ENCODE results near the gene UNK. TPM values are rescaled to one million over a fixed set of nuclear protein-coding genes. Genes with fewer than 3 reads are reported as not detected.

Gene UNK
- total and polyA plus RNA-seq, 4 donors, result 4.0 to 16.4 (median 8.9) TPM

- H3K4me3 ChIP-seq (ENCODE audit: low read depth in 1 of 3, low read length in 3 of 3), result no peak overlapping the region
- H3K4me1 ChIP-seq (ENCODE audit: control insufficient read depth in 4 of 4, insufficient read depth in 4 of 4, low read length in 3 of 4), result peaks cover 0 to 9% (median 3%) of the 10 kb centered on the region in 4 donors
- H3K9me3 ChIP-seq (ENCODE audit: control insufficient read depth in 4 of 4, low read length in 3 of 4), result no peaks in the 10 kb centered on the region
- DNase-seq (ENCODE audit: low spot score), result no peak
- H3K36me3 ChIP-seq (ENCODE audit: control insufficient read depth in 4 of 4, insufficient read depth in 3 of 4, low read depth in 1 of 4, low read length in 3 of 4), result peaks cover 2 to 23% (median 11%) of the 10 kb centered on the region in 4 donors
- no peaks in the 10 kb centered on the region for H3K27me3 ChIP-seq (ENCODE audit: control insufficient read depth in 4 of 4, insufficient read depth in 4 of 4, low read length in 3 of 4)
- no peak overlapping the region for H3K9ac ChIP-seq (ENCODE audit: low read depth in 1 of 2, low read length in 2 of 2)
- 95% methylated on average over 36 of the region's 36 CpGs for WGBS
- H3K27ac ChIP-seq (ENCODE audit: low read depth in 1 of 2, low read length in 2 of 2), result no peak overlapping the region
- TF ChIP-seq REST (IDR thresholded peaks at IDR 0.05) (no peak), RXRA (IDR thresholded peaks at IDR 0.05) (no peak), CTCF (IDR thresholded peaks at IDR 0.05; ENCODE audit: low read depth, low read length, missing input control) (no peak), RAD21 (IDR thresholded peaks at IDR 0.05) (no peak), YY1 (IDR thresholded peaks at IDR 0.05) (no peak)
Measured at GRCh38 chr17:75839942-75840798, 55.6 kb downstream of the UNK start.

GRCh38 chr17:75840799-75841164, 56.2 kb downstream of the UNK start:
- WGBS, result 83% methylated on average over 7 of the region's 7 CpGs
- Histone ChIP-seq H3K9me3 (ENCODE audit: control insufficient read depth in 4 of 4, low read length in 3 of 4) (no peaks in the 10 kb centered on the region), H3K36me3 (ENCODE audit: control insufficient read depth in 4 of 4, insufficient read depth in 3 of 4, low read depth in 1 of 4, low read length in 3 of 4) (peaks cover 2 to 20% (median 7%) of the 10 kb centered on the region in 4 donors), H3K27me3 (ENCODE audit: control insufficient read depth in 4 of 4, insufficient read depth in 4 of 4, low read length in 3 of 4) (no peaks in the 10 kb centered on the region), H3K27ac (ENCODE audit: low read depth in 1 of 2, low read length in 2 of 2) (no peak overlapping the region), H3K4me1 (ENCODE audit: control insufficient read depth in 4 of 4, insufficient read depth in 4 of 4, low read length in 3 of 4) (peaks cover 0 to 13% (median 4%) of the 10 kb centered on the region in 4 donors), H3K9ac (ENCODE audit: low read depth in 1 of 2, low read length in 2 of 2) (no peak overlapping the region), H3K4me3 (ENCODE audit: low read depth in 1 of 3, low read length in 3 of 3) (no peak overlapping the region)
- no peak for DNase-seq (ENCODE audit: low spot score)
- TF ChIP-seq YY1 (IDR thresholded peaks at IDR 0.05) (no peak), FOXA1 (IDR thresholded peaks at IDR 0.05) (no peak), REST (IDR thresholded peaks at IDR 0.05) (no peak), ZBTB33 (IDR thresholded peaks at IDR 0.05) (no peak), ATF3 (IDR thresholded peaks at IDR 0.05) (no peak), JUND (IDR thresholded peaks at IDR 0.05) (no peak), RXRA (IDR thresholded peaks at IDR 0.05) (no peak), MAX (IDR thresholded peaks at IDR 0.05) (no peak), HNF4G (IDR thresholded peaks at IDR 0.05) (no peak), TAF1 (conservative IDR thresholded peaks at IDR 0.05) (no peak), CTCF (IDR thresholded peaks at IDR 0.05; ENCODE audit: low read depth, low read length, missing input control) (no peak), GABPA (IDR thresholded peaks at IDR 0.05 in 1 of 2, conservative IDR thresholded peaks at IDR 0.05 in 1 of 2) (no peak), RAD21 (IDR thresholded peaks at IDR 0.05) (no peak), HNF4A (conservative IDR thresholded peaks at IDR 0.05) (no peak), SP1 (IDR thresholded peaks at IDR 0.05) (no peak), FOXA2 (IDR thresholded peaks at IDR 0.05) (no peak), NR2F2 (IDR thresholded peaks at IDR 0.05) (no peak)
